IPS DF 19.7 (cell line): ENCODE results near the gene JUND.

ENCODE experiments used
- DNase-seq: peaks from one replicate; pipeline ENCODE4 v3.0.0-alpha.2; 2013; ENCODE audit warnings: low read depth, low spot score

JUND gene

GRCh38 chr19:18290302-18291018, 9.0 kb upstream of the JUND start:
- no peak for DNase-seq

- DNase-seq, result no peak
Observed at GRCh38 chr19:18289471-18290301, 8.3 kb upstream of the JUND start.

- no peak for DNase-seq
Observed at GRCh38 chr19:18287836-18288772, 6.7 kb upstream of the JUND start.

GRCh38 chr19:18286973-18287635, 5.7 kb upstream of the JUND start:
- DNase-seq, result no peak

- DNase-seq, result no peak
Observed at GRCh38 chr19:18284712-18285360, 3.4 kb upstream of the JUND start.

GRCh38 chr19:18283338-18283737, 1.9 kb upstream of the JUND start:
- DNase-seq, result no peak

GRCh38 chr19:18282788-18283141, 1.3 kb upstream of the JUND start:
- no peak for DNase-seq

GRCh38 chr19:18282021-18282787, 782 bp upstream of the JUND start:
- DNase-seq, result no peak

- DNase-seq, result no peak
Observed at GRCh38 chr19:18280247-18281081, 958 bp downstream of the JUND start.

GRCh38 chr19:18279516-18280246, 1.7 kb downstream of the JUND start:
- DNase-seq, result peak; percentile 74

- DNase-seq, result no peak
Observed at GRCh38 chr19:18279266-18279515, 2.2 kb downstream of the JUND start.

GRCh38 chr19:18278521-18279265, 2.7 kb downstream of the JUND start:
- DNase-seq, result no peak

GRCh38 chr19:18274781-18275356, 6.6 kb downstream of the JUND start:
- DNase-seq, result no peak

GRCh38 chr19:18274219-18274780, 7.1 kb downstream of the JUND start, which contains the start of gene IQCN:
Gene IQCN, minus strand, starts transcription at chr19:18274452. Its CDS starts 4,974 bp downstream, at chr19:18269478.
- DNase-seq, result no peak

- DNase-seq, result no peak
Observed at GRCh38 chr19:18273561-18274218, 7.7 kb downstream of the JUND start.

GRCh38 chr19:18271433-18271841, 10.0 kb downstream of the JUND start:
- no peak for DNase-seq

GRCh38 chr19:18270326-18270725, 11.1 kb downstream of the JUND start:
- DNase-seq, result no peak
